Liver (tissue), 3 donors: Measurements from ENCODE around the gene MYO16.

ENCODE experiments used
- CTCF ChIP-seq: fragments of 150-350 bp; IDR thresholded peaks from 2 replicates; pipeline ENCODE4 v1.5.1; 2017; ENCODE audit warnings: improper control_type of control experiment, low read depth, low read length; ENCODE audit not compliant: missing input control
- RAD21 ChIP-seq, 2 donors: IDR thresholded peaks; 2 replicates each; pipeline ENCODE4 v1.6.1; 2016; ENCODE audit warnings: antibody characterized with exemption in 2 of 2, mild to moderate bottlenecking in 2 of 2
- REST ChIP-seq: IDR thresholded peaks from 2 replicates; pipeline ENCODE4 v1.6.1; 2016; ENCODE audit warnings: antibody characterized with exemption, mild to moderate bottlenecking
- ZBTB33 ChIP-seq: IDR thresholded peaks from 2 replicates; pipeline ENCODE4 v1.6.1; 2016; ENCODE audit warnings: antibody characterized with exemption
- donor health status: healthy.
- donor health status: healthy.

DNA sequence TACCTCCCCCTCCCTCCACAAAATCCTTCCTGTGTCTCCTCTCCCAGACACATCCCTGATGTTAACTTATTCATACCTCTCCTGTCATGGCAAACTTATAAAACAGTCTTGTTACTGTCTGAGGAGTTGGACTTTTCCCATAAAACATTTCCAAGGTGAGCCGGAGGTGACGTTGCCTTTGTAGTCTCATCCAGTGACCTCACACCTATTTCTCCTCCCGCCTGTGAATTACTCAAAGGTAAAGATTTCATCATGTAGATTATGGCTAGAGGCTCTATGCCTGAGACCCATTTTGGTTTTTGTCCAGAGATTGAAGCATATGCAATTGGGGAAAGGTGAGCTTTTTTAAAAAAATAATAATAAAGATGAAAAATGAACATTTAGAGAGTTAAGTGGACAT is 529.0 kb downstream of the MYO16 start:
- no peak for TF ChIP-seq CTCF
- no peak for TF ChIP-seq REST
- no peak for TF ChIP-seq ZBTB33
- TF ChIP-seq RAD21 (IDR thresholded peaks at IDR 0.05): no peak
